Neural cell (in vitro differentiated cells): ENCODE measurements around the gene C1S. TPM values are rescaled to one million over a fixed set of nuclear protein-coding genes. Genes with fewer than 3 reads are reported as not detected.

ENCODE experiments used
- H2AFZ ChIP-seq: fragments of 200-600, 300-800 bp; sonication (generic), shearing (Covaris generic); 2 replicates; pipeline ENCODE4 v1.6.0; 2014; ENCODE audit warnings: low read depth, mild to moderate bottlenecking, antibody characterized with exemption, low read length, moderate library complexity
- H3F3A ChIP-seq: fragments of 200-600 bp; shearing (Covaris generic); 2 replicates; pipeline ENCODE4 v1.6.1; 2016; ENCODE audit warnings: mild to moderate bottlenecking, moderate library complexity, mixed read lengths, antibody characterized with exemption, low read length; ENCODE audit not compliant: insufficient read depth, poor library complexity, severe bottlenecking
- H3K27ac ChIP-seq: fragments of 200-600, 300-800 bp; sonication (generic), shearing (Covaris generic); 2 replicates; pipeline ENCODE4 v1.5.1; 2014; ENCODE audit warnings: mild to moderate bottlenecking, low read length, moderate library complexity
- H3K27me3 ChIP-seq: fragments of 300-800, 200-600 bp; sonication (generic), shearing (Covaris generic); 2 replicates; pipeline ENCODE4 v1.6.0; 2014; ENCODE audit warnings: mild to moderate bottlenecking, low read depth, low read length, moderate library complexity; ENCODE audit not compliant: insufficient read depth
- H3K36me3 ChIP-seq: fragments of 300-800, 200-600 bp; sonication (generic), shearing (Covaris generic); 2 replicates; pipeline ENCODE4 v1.5.1; 2014; ENCODE audit warnings: mild to moderate bottlenecking, antibody characterized with exemption, low read length, moderate library complexity; ENCODE audit not compliant: insufficient read depth
- H3K4me2 ChIP-seq: fragments of 300-800, 200-600 bp; sonication (generic), shearing (Covaris generic); 2 replicates; pipeline ENCODE4 v1.6.0; 2014; ENCODE audit warnings: mild to moderate bottlenecking, low read length
- H3K4me3 ChIP-seq: fragments of 300-800, 200-600 bp; sonication (generic), shearing (Covaris generic); 2 replicates; pipeline ENCODE4 v1.5.1; 2014; ENCODE audit warnings: mild to moderate bottlenecking, low read length, moderate library complexity
- H3K79me2 ChIP-seq: fragments of 200-600 bp; shearing (Covaris generic); replicated peaks from 2 replicates; pipeline ENCODE4 v1.6.0; 2014; ENCODE audit warnings: mild to moderate bottlenecking, low read length, moderate library complexity; ENCODE audit not compliant: insufficient read depth
- H3K9ac ChIP-seq: fragments of 300-800, 200-600 bp; sonication (generic), shearing (Covaris generic); 2 replicates; pipeline ENCODE4 v1.6.1; 2016; ENCODE audit warnings: mild to moderate bottlenecking, low read length, mixed read lengths
- H3K9me2 ChIP-seq: fragments of 200-600 bp; shearing (Covaris generic); 2 replicates; pipeline ENCODE4 v1.6.1; 2016; ENCODE audit warnings: mild to moderate bottlenecking, low read length, mixed read lengths; ENCODE audit not compliant: insufficient read depth
- H3K9me3 ChIP-seq: fragments of 200-600, 300-800 bp; sonication (generic), shearing (Covaris generic); 2 replicates; pipeline ENCODE4 v1.6.1; 2016; ENCODE audit warnings: mild to moderate bottlenecking, mixed run types, low read length, moderate library complexity, mixed read lengths
- H4K20me1 ChIP-seq: fragments of 200-600 bp; shearing (Covaris generic); 2 replicates; pipeline ENCODE4 v1.6.1; 2016; ENCODE audit warnings: mild to moderate bottlenecking, mixed run types; ENCODE audit not compliant: insufficient read depth
- CTCF ChIP-seq: fragments of 450-650 bp; IDR thresholded peaks from 2 replicates; pipeline ENCODE4 v1.5.1; 2014; ENCODE audit warnings: antibody characterized with exemption, mild to moderate bottlenecking, moderate library complexity; ENCODE audit not compliant: poor library complexity, severe bottlenecking
- EP300 ChIP-seq: fragments of 450-650 bp; conservative IDR thresholded peaks from 2 replicates; pipeline ENCODE4 v1.6.1; 2014; ENCODE audit warnings: antibody characterized with exemption, mild to moderate bottlenecking, moderate library complexity; ENCODE audit not compliant: poor library complexity, severe bottlenecking
- EZH2 ChIP-seq: fragments of 200-600, 300-800 bp; shearing (Covaris generic), sonication (generic); IDR thresholded peaks from 2 replicates; pipeline ENCODE4 v1.6.1; 2014; ENCODE audit warnings: antibody characterized with exemption, low read length, borderline replicate concordance, mild to moderate bottlenecking; ENCODE audit not compliant: insufficient read depth, poor library complexity, severe bottlenecking
- MXI1 ChIP-seq: fragments of 450-650 bp; conservative IDR thresholded peaks from 2 replicates; pipeline ENCODE4 v1.6.1; 2014; ENCODE audit warnings: antibody characterized with exemption, mild to moderate bottlenecking; ENCODE audit not compliant: poor library complexity, severe bottlenecking
- POLR2AphosphoS5 ChIP-seq: IDR thresholded peaks from 2 replicates; pipeline ENCODE4 v1.6.1; 2012
- RAD21 ChIP-seq: fragments of 450-650 bp; conservative IDR thresholded peaks from 2 replicates; pipeline ENCODE4 v1.6.1; 2014; ENCODE audit warnings: antibody characterized with exemption, mild to moderate bottlenecking, moderate library complexity
- SMC3 ChIP-seq: fragments of 450-650 bp; conservative IDR thresholded peaks from 2 replicates; pipeline ENCODE4 v1.6.1; 2014; ENCODE audit warnings: antibody characterized with exemption, mild to moderate bottlenecking, moderate library complexity; ENCODE audit not compliant: poor library complexity
- TAF1 ChIP-seq: IDR thresholded peaks from 2 replicates; pipeline ENCODE4 v1.6.1; 2012; ENCODE audit warnings: low read depth
- polyA plus RNA-seq: library from polyadenylated mRNA; depleted of rRNA; stranded (reverse); fragments of >200 nt; gene quantifications from 2 replicates; pipeline ENCODE4 v1.2.3, GENCODE V29; 2014
- TF ChIP-seq, protein P1 (sequence below): IDR thresholded peaks from 2 replicates; pipeline ENCODE4 v1.6.1; 2012; ENCODE audit warnings: borderline replicate concordance

The C1S gene
- polyA plus RNA-seq, 1 donor from 2014 or later = 4.9 TPM

- Histone ChIP-seq H3K9me3 (no peaks in the 10 kb centered on the region), H3K4me2 (no peak overlapping the region), H3K9me2 (no peaks in the 10 kb centered on the region), H4K20me1 (no peaks in the 10 kb centered on the region), H2AFZ (no peak overlapping the region), H3K4me3 (no peak overlapping the region), H3K9ac (no peak overlapping the region), H3K27ac (no peak overlapping the region), H3K27me3 (no peaks in the 10 kb centered on the region), H3K36me3 (no peaks in the 10 kb centered on the region), H3K79me2 (no peaks in the 10 kb centered on the region), H3F3A (no peaks in the 10 kb centered on the region)
- TF ChIP-seq EZH2 (no peak), TAF1 (no peak), CTCF (no peak), RAD21 (no peak), EP300 (no peak), SMC3 (no peak), POLR2AphosphoS5 (no peak), MXI1 (no peak)
- TF ChIP-seq, protein P1, sequence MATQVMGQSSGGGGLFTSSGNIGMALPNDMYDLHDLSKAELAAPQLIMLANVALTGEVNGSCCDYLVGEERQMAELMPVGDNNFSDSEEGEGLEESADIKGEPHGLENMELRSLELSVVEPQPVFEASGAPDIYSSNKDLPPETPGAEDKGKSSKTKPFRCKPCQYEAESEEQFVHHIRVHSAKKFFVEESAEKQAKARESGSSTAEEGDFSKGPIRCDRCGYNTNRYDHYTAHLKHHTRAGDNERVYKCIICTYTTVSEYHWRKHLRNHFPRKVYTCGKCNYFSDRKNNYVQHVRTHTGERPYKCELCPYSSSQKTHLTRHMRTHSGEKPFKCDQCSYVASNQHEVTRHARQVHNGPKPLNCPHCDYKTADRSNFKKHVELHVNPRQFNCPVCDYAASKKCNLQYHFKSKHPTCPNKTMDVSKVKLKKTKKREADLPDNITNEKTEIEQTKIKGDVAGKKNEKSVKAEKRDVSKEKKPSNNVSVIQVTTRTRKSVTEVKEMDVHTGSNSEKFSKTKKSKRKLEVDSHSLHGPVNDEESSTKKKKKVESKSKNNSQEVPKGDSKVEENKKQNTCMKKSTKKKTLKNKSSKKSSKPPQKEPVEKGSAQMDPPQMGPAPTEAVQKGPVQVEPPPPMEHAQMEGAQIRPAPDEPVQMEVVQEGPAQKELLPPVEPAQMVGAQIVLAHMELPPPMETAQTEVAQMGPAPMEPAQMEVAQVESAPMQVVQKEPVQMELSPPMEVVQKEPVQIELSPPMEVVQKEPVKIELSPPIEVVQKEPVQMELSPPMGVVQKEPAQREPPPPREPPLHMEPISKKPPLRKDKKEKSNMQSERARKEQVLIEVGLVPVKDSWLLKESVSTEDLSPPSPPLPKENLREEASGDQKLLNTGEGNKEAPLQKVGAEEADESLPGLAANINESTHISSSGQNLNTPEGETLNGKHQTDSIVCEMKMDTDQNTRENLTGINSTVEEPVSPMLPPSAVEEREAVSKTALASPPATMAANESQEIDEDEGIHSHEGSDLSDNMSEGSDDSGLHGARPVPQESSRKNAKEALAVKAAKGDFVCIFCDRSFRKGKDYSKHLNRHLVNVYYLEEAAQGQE = no peak
Measured at GRCh38 chr12:7068240-7068993, 7.9 kb downstream of the C1S start.

- Histone ChIP-seq H3K79me2 (no peaks in the 10 kb centered on the region), H3K27ac (no peak overlapping the region), H3K9me3 (no peaks in the 10 kb centered on the region), H3K36me3 (no peaks in the 10 kb centered on the region), H3K9me2 (no peaks in the 10 kb centered on the region), H3K4me3 (no peak overlapping the region), H3F3A (no peaks in the 10 kb centered on the region), H3K9ac (no peak overlapping the region), H2AFZ (no peak overlapping the region), H3K27me3 (no peaks in the 10 kb centered on the region), H4K20me1 (no peaks in the 10 kb centered on the region), H3K4me2 (no peak overlapping the region)
- TF ChIP-seq RAD21 = no peak
- TF ChIP-seq EP300 = no peak
- TF ChIP-seq EZH2 = no peak
- TF ChIP-seq, protein P1 = no peak
- TF ChIP-seq POLR2AphosphoS5 = no peak
- TF ChIP-seq TAF1 = no peak
- no peak for TF ChIP-seq MXI1
- TF ChIP-seq SMC3 = no peak
- TF ChIP-seq CTCF = no peak
Measured at GRCh38 chr12:7068994-7069346, 8.5 kb downstream of the C1S start.
